Endothelial cell of umbilical vein (primary cell): Measurements from ENCODE around the gene MPZL2. TPM values are rescaled to one million over a fixed set of nuclear protein-coding genes. Genes with fewer than 3 reads are reported as not detected.

Experiments
- BruUV-seq: library from RNA; stranded (reverse); fragments of 400-500 nt; replicated peaks from 2 replicates; lab custom pipeline; 2021; lab: Mats Ljungman, UMichigan
- CTCF ChIA-PET: fragments of 300-600, 350-600 bp; sonication (Branson Sonifier 250); formaldehyde crosslinking; loops from one replicate; lab custom pipeline; 2021; ENCODE audit warnings: antibody characterized with exemption, inconsistent platforms; lab: Charles Lee
- POLR2A ChIA-PET: fragments of 300-600, 350-600 bp; sonication (Branson Sonifier 250); formaldehyde crosslinking; loops from one replicate; lab custom pipeline; 2021; ENCODE audit warnings: antibody characterized with exemption, inconsistent platforms; lab: Charles Lee
- DNase-seq: peaks from one replicate; pipeline ENCODE4 v3.0.0-alpha.2; 2011; ENCODE audit warnings: low read depth, low spot score
- FAIRE-seq: peaks from 2 replicates; lab custom pipeline; 2011; peaks lifted over from hg19 to GRCh38; lab: Jason Lieb, UNC
- H2AFZ ChIP-seq: 2 replicates; pipeline ENCODE4 v1.6.0; 2012; ENCODE audit warnings: low read depth, low read length, control low read depth, inconsistent platforms
- H3K27ac ChIP-seq: 2 replicates; pipeline ENCODE4 v1.5.1; 2011; ENCODE audit warnings: low read depth, mild to moderate bottlenecking, control low read depth, low read length, moderate library complexity; ENCODE audit not compliant: insufficient read depth
- H3K27me3 ChIP-seq, 2 experiments: 2 replicates each; pipeline versions ENCODE4 v1.6.0 to v1.6.1; 2011; ENCODE audit warnings: low read length in 2 of 2, mixed read lengths in 1 of 2; ENCODE audit not compliant: control insufficient read depth in 2 of 2, insufficient read depth in 2 of 2
- H3K36me3 ChIP-seq, 2 experiments: 2 replicates in 1 of 2; 3 replicates in 1 of 2; pipeline ENCODE4 v1.5.1; 2011; ENCODE audit warnings: low read length in 2 of 2, mild to moderate bottlenecking in 1 of 2, moderate library complexity in 1 of 2; ENCODE audit not compliant: control insufficient read depth in 2 of 2, insufficient read depth in 2 of 2; ENCODE audit errors: extremely low read depth in 1 of 2
- H3K4me1 ChIP-seq: 3 replicates; pipeline ENCODE4 v1.5.1; 2011; ENCODE audit warnings: mild to moderate bottlenecking, low read length; ENCODE audit not compliant: control insufficient read depth, insufficient read depth; ENCODE audit errors: extremely low read depth
- H3K4me2 ChIP-seq: 2 replicates; pipeline ENCODE4 v1.6.1; 2011; ENCODE audit warnings: low read length, control low read depth, mixed read lengths; ENCODE audit not compliant: insufficient read depth
- H3K4me3 ChIP-seq, 3 experiments: fragments of 200-600 bp in 1 of 3; sonication (generic), shearing (Covaris generic) in 1 of 3; replicated peaks in 1 of 3; 2 replicates each; pipeline ENCODE4 v1.5.1; 2011 to 2016; ENCODE audit warnings: control low read depth in 3 of 3, low read length in 3 of 3, mild to moderate bottlenecking in 2 of 3, inconsistent platforms in 1 of 3, low read depth in 1 of 3, moderate library complexity in 1 of 3; ENCODE audit not compliant: insufficient read depth in 1 of 3
- H3K79me2 ChIP-seq: 2 replicates; pipeline ENCODE4 v1.6.0; 2012; ENCODE audit warnings: low read length, inconsistent platforms; ENCODE audit not compliant: control insufficient read depth, insufficient read depth
- H3K9ac ChIP-seq: replicated peaks from 2 replicates; pipeline ENCODE3; 2011; ENCODE audit warnings: low read length, control low read depth; ENCODE audit not compliant: insufficient read depth; ENCODE audit errors: extremely low read depth
- H3K9me1 ChIP-seq: replicated peaks from 3 replicates; pipeline ENCODE4 v1.6.0; 2011; ENCODE audit warnings: mild to moderate bottlenecking, low read length; ENCODE audit not compliant: control insufficient read depth, insufficient read depth; ENCODE audit errors: extremely low read depth
- H3K9me3 ChIP-seq: replicated peaks from 2 replicates; pipeline ENCODE4 v1.5.1; 2012; ENCODE audit warnings: low read length, inconsistent platforms; ENCODE audit not compliant: control insufficient read depth, insufficient read depth
- H4K20me1 ChIP-seq: replicated peaks from 2 replicates; pipeline ENCODE3; 2011; ENCODE audit warnings: mild to moderate bottlenecking, low read length; ENCODE audit not compliant: control insufficient read depth, insufficient read depth; ENCODE audit errors: extremely low read depth
- EZH2 ChIP-seq: IDR thresholded peaks from 2 replicates; pipeline ENCODE4 v1.6.1; 2012; ENCODE audit warnings: borderline replicate concordance, low read depth, mild to moderate bottlenecking, moderate library complexity, low read length, inconsistent platforms; ENCODE audit not compliant: severe bottlenecking
- FOS ChIP-seq: IDR thresholded peaks from 2 replicates; pipeline ENCODE4 v1.6.1; 2011; ENCODE audit warnings: mild to moderate bottlenecking, low read length, moderate library complexity, borderline replicate concordance; ENCODE audit not compliant: insufficient read depth
- GATA2 ChIP-seq: IDR thresholded peaks from 2 replicates; pipeline ENCODE4 v1.7.0; 2011; ENCODE audit warnings: low read depth, mild to moderate bottlenecking, moderate library complexity, mixed read lengths, low read length; ENCODE audit not compliant: insufficient read length, insufficient read depth
- JUN ChIP-seq: IDR thresholded peaks from 2 replicates; pipeline ENCODE4 v1.6.1; 2011; ENCODE audit warnings: borderline replicate concordance, low read depth; ENCODE audit not compliant: insufficient read length, insufficient read depth
- MYC ChIP-seq: IDR thresholded peaks from one replicate; pipeline ENCODE4 v1.6.1; 2011; ENCODE audit warnings: mild to moderate bottlenecking, low read depth, low read length
- POLR2A ChIP-seq: IDR thresholded peaks from 2 replicates; pipeline ENCODE4 v1.6.1; 2012; ENCODE audit warnings: low read depth, mild to moderate bottlenecking, control low read depth, low read length
- POLR2AphosphoS5 ChIP-seq: IDR thresholded peaks from 2 replicates; pipeline ENCODE4 v1.6.1; 2012; ENCODE audit warnings: low read depth, mild to moderate bottlenecking, control low read depth, low read length, moderate library complexity; ENCODE audit not compliant: insufficient read depth
- dilution Hi-C: fragments of 300-500 bp; cut with MboI; formaldehyde crosslinking; loops from one replicate; pipeline ENCODE4 v1.15.0; 2019; ENCODE audit warnings: low sequenced_read_pairs; ENCODE audit not compliant: extremely low pct_ligation_motif_present
- intact Hi-C: fragments of 100-400 bp; cut with micrococcal nuclease; formaldehyde crosslinking; loops from one replicate; pipeline ENCODE4 v1.10.0; 2022
- polyA plus RNA-seq, 4 experiments: library from polyadenylated mRNA; depleted of rRNA in 3 of 4; stranded (reverse) in 3 of 4; unstranded in 1 of 4; fragments of >200 nt; gene quantifications; 2 replicates each; pipeline versions ENCODE4 v1.2.1 to v1.2.3, GENCODE V29; 2011 to 2012; ENCODE audit warnings: missing spikeins in 1 of 4
- total RNA-seq: library from RNA; stranded (reverse); gene quantifications from 2 replicates; pipeline ENCODE4 v1.2.3, GENCODE V29; 2021
- TF ChIP-seq, protein P1 (sequence below), 2 donors: IDR thresholded peaks; 1 replicate in 1 of 2; 2 replicates in 1 of 2; pipeline ENCODE4 v1.5.1; 2011; ENCODE audit warnings: low read length in 2 of 2, mild to moderate bottlenecking in 2 of 2, moderate library complexity in 2 of 2, control low read depth in 1 of 2, inconsistent platforms in 1 of 2, low read depth in 1 of 2; ENCODE audit not compliant: insufficient read depth in 1 of 2; ENCODE audit errors: extremely low read depth in 1 of 2
- TF ChIP-seq, protein P2 (sequence below): IDR thresholded peaks from 2 replicates; pipeline ENCODE4 v1.6.1; 2011; ENCODE audit not compliant: insufficient read depth, insufficient read length

Gene MPZL2
- total and polyA plus RNA-seq, 2 donors (not counting 3 experiments of a cell fraction or from before 2014, with no cell fraction given), result 21.0 to 49.5 TPM

- intact Hi-C loops (no loop called here), dilution Hi-C loops (no loop called here)
- TF ChIP-seq GATA2 (no peak), POLR2AphosphoS5 (no peak), POLR2A (no peak), FOS (no peak), JUN (no peak), MYC (no peak), EZH2 (no peak)
- TF ChIP-seq, protein P1, sequence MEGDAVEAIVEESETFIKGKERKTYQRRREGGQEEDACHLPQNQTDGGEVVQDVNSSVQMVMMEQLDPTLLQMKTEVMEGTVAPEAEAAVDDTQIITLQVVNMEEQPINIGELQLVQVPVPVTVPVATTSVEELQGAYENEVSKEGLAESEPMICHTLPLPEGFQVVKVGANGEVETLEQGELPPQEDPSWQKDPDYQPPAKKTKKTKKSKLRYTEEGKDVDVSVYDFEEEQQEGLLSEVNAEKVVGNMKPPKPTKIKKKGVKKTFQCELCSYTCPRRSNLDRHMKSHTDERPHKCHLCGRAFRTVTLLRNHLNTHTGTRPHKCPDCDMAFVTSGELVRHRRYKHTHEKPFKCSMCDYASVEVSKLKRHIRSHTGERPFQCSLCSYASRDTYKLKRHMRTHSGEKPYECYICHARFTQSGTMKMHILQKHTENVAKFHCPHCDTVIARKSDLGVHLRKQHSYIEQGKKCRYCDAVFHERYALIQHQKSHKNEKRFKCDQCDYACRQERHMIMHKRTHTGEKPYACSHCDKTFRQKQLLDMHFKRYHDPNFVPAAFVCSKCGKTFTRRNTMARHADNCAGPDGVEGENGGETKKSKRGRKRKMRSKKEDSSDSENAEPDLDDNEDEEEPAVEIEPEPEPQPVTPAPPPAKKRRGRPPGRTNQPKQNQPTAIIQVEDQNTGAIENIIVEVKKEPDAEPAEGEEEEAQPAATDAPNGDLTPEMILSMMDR (IDR thresholded peaks at IDR 0.05; ENCODE audit: extremely low read depth in 1 of 2, insufficient read depth in 1 of 2, low read depth in 1 of 2, low read length in 2 of 2), result no peak
- TF ChIP-seq, protein P2, sequence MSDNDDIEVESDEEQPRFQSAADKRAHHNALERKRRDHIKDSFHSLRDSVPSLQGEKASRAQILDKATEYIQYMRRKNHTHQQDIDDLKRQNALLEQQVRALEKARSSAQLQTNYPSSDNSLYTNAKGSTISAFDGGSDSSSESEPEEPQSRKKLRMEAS, result no peak
- Histone ChIP-seq H3K79me2 (no peaks in the 10 kb centered on the region), H3K27ac (no peak overlapping the region), H3K9me1 (no peaks in the 10 kb centered on the region), H3K4me1 (peaks cover 11% of the 10 kb centered on the region), H3K9me3 (no peaks in the 10 kb centered on the region), H3K4me2 (no peak overlapping the region), H3K9ac (no peak overlapping the region), H4K20me1 (no peaks in the 10 kb centered on the region), H3K27me3 (peaks cover 4 to 9% of the 10 kb centered on the region in 2 experiments), H3K4me3 (no peak overlapping the region), H3K36me3 (no peaks in the 10 kb centered on the region), H2AFZ (no peak overlapping the region)
- ChIA-PET CTCF (interaction anchor here (1.6 kb wide), 1 partner anchor 26 kb away, joined by 7 read pairs; no protein-coding TSS in a partner anchor), POLR2A (no interaction called here)
- no peak for DNase-seq
- no peak for FAIRE-seq
- BruUV-seq, result no TSS peak
These were observed 40.1 kb downstream of the MPZL2 start for GRCh38 chr11:118223992-118224391.
